Natural killer cell treated with Interleukin-12 subunit alpha and Interleukin-12 subunit beta and Interleukin-15 and Interleukin-18, amount 100 ng/mL, for 72 hours (primary cell): ENCODE results near the gene HSFX4. TPM values are rescaled to one million over a fixed set of nuclear protein-coding genes. Genes with fewer than 3 reads are reported as not detected.
A peak's percentile ranks its signal among the peaks of the same experiment; 100 is the strongest.
"Not testable (repeated sequence)": the region's sequence is repeated elsewhere in the genome, so short reads cannot be mapped to it uniquely, and the experiment has no call there.

ENCODE experiments used
- ATAC-seq, 2 donors: fragments of 150-1000 bp; cut with Tn5 transposase in 1 of 2; sonication (Bioruptor Pico), chemical (Tn5 transposase) in 1 of 2; 2 replicates each; pipeline ENCODE4 v1.10.0; 2021
- DNase-seq: peaks from one replicate; pipeline ENCODE4 v3.0.0; 2022; ENCODE audit warnings: low spot score
- H3K27ac Mint-ChIP-seq, 2 donors: 1 replicate in 1 of 2; 2 replicates in 1 of 2; pipeline ENCODE4 v1.8.0; 2022; ENCODE audit warnings: mixed read lengths in 2 of 2, mild to moderate bottlenecking in 1 of 2, moderate library complexity in 1 of 2
- H3K27me3 Mint-ChIP-seq, 2 donors: 1 replicate in 1 of 2; 2 replicates in 1 of 2; pipeline ENCODE4 v1.8.0; 2022; ENCODE audit warnings: mixed read lengths in 2 of 2
- H3K36me3 Mint-ChIP-seq: one replicate; pipeline ENCODE4 v1.8.0; 2022; ENCODE audit warnings: mixed read lengths
- H3K4me1 Mint-ChIP-seq, 2 donors: 1 replicate in 1 of 2; 2 replicates in 1 of 2; pipeline ENCODE4 v1.8.0; 2022; ENCODE audit warnings: low read depth in 2 of 2, mixed read lengths in 2 of 2, mild to moderate bottlenecking in 1 of 2
- H3K4me3 Mint-ChIP-seq: one replicate; pipeline ENCODE4 v1.8.0; 2022; ENCODE audit warnings: mixed read lengths
- H3K9me3 Mint-ChIP-seq: 2 replicates; pipeline ENCODE4 v1.8.0; 2022; ENCODE audit warnings: mixed read lengths
- total RNA-seq, 2 donors: library from RNA; stranded (reverse); gene quantifications; one replicate each; pipeline ENCODE4 v1.2.3, GENCODE V29; 2022

Gene HSFX4
- total RNA-seq, 2 donors from 2014 or later: not detected

GRCh38 chrX:149927245-149927963, 2.0 kb upstream of the HSFX4 start:
- not testable (repeated sequence) for DNase-seq, H3K36me3 Mint-ChIP-seq, H3K27ac Mint-ChIP-seq, H3K9me3 Mint-ChIP-seq, H3K4me1 Mint-ChIP-seq, H3K4me3 Mint-ChIP-seq, H3K27me3 Mint-ChIP-seq
- peak; percentile 26 to 43 for ATAC-seq

- not testable (repeated sequence) for H3K36me3 Mint-ChIP-seq, H3K27ac Mint-ChIP-seq, ATAC-seq, H3K4me3 Mint-ChIP-seq, H3K4me1 Mint-ChIP-seq, H3K27me3 Mint-ChIP-seq, H3K9me3 Mint-ChIP-seq, DNase-seq
These were observed 1.5 kb upstream of the HSFX4 start for GRCh38 chrX:149927964-149928258.

DNA sequence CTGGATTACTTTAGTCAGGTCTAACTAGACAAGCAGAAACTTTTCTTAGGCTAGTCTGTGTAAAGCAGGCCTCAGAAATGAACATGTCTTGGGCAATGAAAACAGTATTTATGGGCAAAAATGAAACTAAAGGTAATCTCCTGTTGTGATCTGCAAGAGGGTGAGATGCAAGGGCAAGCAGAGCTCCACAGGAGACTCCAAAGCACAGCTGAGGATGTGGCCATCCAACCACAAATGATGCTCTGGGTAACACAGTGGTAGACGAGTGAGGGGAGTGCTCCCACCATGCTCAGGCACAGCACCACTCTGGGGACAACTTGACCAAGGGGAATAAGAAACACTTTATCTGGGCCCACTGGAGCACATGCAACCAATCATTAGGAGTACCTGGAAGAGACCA, 738 bp upstream of the HSFX4 start:
- not testable (repeated sequence) for H3K4me3 Mint-ChIP-seq, H3K36me3 Mint-ChIP-seq, H3K27me3 Mint-ChIP-seq, H3K27ac Mint-ChIP-seq, H3K4me1 Mint-ChIP-seq, H3K9me3 Mint-ChIP-seq, DNase-seq
- peak; percentile 48 to 79 for ATAC-seq

- not testable (repeated sequence) for H3K27ac Mint-ChIP-seq, H3K27me3 Mint-ChIP-seq, H3K4me3 Mint-ChIP-seq, DNase-seq, H3K4me1 Mint-ChIP-seq, H3K9me3 Mint-ChIP-seq, ATAC-seq, H3K36me3 Mint-ChIP-seq
These were observed 2.0 kb downstream of the HSFX4 start for GRCh38 chrX:149931355-149931754.

- not testable (repeated sequence) for DNase-seq, H3K9me3 Mint-ChIP-seq, H3K27ac Mint-ChIP-seq, ATAC-seq, H3K4me1 Mint-ChIP-seq, H3K27me3 Mint-ChIP-seq, H3K4me3 Mint-ChIP-seq, H3K36me3 Mint-ChIP-seq
These were observed 2.8 kb downstream of the HSFX4 start for GRCh38 chrX:149932150-149932549.

DNA sequence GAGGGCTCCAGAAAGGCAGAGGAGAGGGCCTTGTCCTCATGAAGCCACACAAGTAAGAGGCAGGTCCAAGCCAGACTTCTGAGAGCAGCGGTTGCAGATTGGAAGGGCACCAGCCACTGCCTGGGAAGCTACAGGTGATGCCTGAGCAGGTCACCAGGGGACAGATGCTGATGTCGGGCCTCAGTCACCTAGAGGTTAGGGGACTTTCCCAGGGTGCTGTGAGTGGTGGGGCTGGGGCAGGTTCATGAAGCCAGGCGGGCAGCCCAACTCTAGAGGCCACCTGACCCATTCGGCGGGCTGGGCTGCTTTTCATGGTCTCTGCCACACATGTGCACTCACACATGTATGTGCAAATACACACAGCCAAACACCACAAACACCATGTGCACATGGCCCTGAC, 3.6 kb downstream of the HSFX4 start:
- H3K36me3 Mint-ChIP-seq, H3K27me3 Mint-ChIP-seq, DNase-seq, H3K9me3 Mint-ChIP-seq, H3K27ac Mint-ChIP-seq, H3K4me3 Mint-ChIP-seq, H3K4me1 Mint-ChIP-seq, ATAC-seq: not testable (repeated sequence)

DNA sequence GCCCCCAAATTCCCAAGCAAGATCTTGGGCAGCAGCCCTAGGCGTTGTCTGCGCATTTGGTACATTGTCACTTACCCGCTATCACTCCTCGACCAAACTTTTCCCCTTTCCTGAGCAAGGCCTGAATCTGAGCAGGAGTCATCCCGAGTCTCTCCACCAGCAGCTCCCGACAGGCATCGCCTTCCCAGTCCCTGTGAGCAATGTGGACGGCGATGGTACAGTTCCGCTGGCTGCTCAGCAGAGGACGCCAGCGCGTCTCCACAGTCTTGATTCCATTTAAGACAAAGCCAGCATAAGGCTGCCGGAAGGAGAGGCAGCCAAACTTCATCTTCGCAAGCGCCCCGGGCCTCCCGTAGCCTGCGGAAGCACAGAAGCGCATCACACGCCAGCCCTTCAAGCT, 4.2 kb downstream of the HSFX4 start:
- not testable (repeated sequence) for H3K4me3 Mint-ChIP-seq, ATAC-seq, H3K27ac Mint-ChIP-seq, H3K4me1 Mint-ChIP-seq, H3K27me3 Mint-ChIP-seq, H3K9me3 Mint-ChIP-seq, DNase-seq, H3K36me3 Mint-ChIP-seq

DNA sequence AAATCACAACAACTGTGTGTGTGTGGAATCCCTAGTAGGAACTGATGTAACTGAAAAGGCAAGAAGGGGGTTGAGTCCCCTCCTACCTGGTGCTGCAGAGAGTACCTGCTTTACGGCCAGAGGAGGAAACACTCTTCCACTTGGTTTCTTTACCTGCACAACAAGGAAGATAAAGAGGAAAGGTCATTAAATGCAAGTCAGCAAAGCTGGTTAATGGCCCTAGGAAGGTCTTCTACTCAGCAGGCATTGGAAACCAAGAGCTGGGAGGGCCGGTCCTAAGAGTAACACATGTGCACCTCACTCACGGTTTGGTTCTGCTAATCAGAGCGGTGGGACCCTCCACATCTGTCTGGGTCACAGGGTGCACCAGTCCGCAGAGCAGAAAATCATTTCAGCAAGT, 8.0 kb downstream of the HSFX4 start:
- ATAC-seq, H3K4me1 Mint-ChIP-seq, H3K36me3 Mint-ChIP-seq, H3K9me3 Mint-ChIP-seq, DNase-seq, H3K27me3 Mint-ChIP-seq: not testable (repeated sequence)
- peak overlapping the region; percentile 82 to 88 for H3K27ac Mint-ChIP-seq
- peak overlapping the region; percentile 92 for H3K4me3 Mint-ChIP-seq

DNA sequence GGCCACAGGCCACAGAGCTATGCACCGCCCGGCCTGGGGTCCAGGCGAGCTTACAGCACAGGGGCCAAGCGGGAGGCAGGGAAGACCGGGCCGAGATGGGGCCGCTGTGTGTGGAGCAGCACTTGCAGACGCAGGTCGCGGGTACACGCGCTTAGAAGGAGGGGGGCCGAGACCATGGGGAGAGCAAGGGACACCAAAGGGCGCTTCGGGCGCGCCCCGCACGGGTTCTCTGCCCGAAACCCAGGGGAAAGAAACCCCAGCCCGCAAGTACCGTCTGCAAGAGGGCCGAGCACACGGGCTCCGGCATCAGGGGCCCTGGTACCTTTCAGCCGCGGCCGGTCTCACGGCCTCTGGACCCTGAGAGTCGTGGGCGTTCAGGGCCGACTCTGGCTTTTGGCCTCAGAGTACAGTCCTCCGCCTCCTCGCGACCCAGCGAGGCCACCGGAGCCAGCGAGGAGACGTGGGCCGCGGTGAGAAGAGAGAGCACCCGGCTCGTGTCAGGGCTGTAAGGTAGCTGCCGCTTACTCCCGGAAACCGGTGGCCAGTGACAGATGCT, 8.6 kb downstream of the HSFX4 start:
- H3K27ac Mint-ChIP-seq: peak overlapping the region; percentile 82 to 88
- peak overlapping the region; percentile 92 for H3K4me3 Mint-ChIP-seq
- H3K27me3 Mint-ChIP-seq: no peaks in the 10 kb centered on the region
- no peaks in the 10 kb centered on the region for H3K9me3 Mint-ChIP-seq
- peaks cover 0 to 4% of the 10 kb centered on the region in 2 donors for H3K4me1 Mint-ChIP-seq
- H3K36me3 Mint-ChIP-seq: no peaks in the 10 kb centered on the region
- no peak for DNase-seq
- no peak for ATAC-seq

DNA sequence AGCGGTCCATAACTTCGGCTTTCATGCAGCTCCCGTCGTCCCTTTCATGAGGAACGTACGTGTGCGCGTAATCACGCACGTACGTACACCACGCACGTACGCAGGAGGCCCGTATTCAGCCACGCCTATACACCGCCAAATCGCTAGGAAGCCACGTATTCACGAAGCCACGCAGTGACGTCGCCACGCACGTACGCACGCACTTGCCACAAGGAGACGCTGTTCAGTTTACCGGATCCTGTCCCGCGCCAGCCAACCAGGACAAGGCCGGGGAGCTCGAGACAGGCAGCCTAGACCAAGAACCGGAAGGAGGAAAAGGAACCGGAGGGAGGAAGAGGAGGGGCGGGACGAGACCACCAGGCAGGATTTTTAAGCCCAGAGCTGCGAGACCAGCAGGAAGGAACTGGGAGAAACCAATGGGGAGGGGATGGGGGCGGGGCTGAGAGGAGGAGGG, 9.1 kb downstream of the HSFX4 start, which contains the start of gene EOLA2:
Gene EOLA2, minus strand, starts transcription at position 65 of the 454 bp plus-strand sequence. CDS start 4,617 bp downstream, outside the sequence.
- ATAC-seq: peak; percentile 80 to 81
- H3K4me1 Mint-ChIP-seq: peaks cover 0 to 4% of the 10 kb centered on the region in 2 donors
- peak within 1 kb of the TSS; percentile 92 for H3K4me3 Mint-ChIP-seq
- DNase-seq: peak; percentile 94
- H3K9me3 Mint-ChIP-seq: no peaks in the 10 kb centered on the region
- no peaks in the 10 kb centered on the region for H3K27me3 Mint-ChIP-seq
- H3K36me3 Mint-ChIP-seq: no peaks in the 10 kb centered on the region
- H3K27ac Mint-ChIP-seq: peak within 1 kb of the TSS; percentile 82 to 88

- H3K4me1 Mint-ChIP-seq: peaks cover 0 to 4% of the 10 kb centered on the region in 2 donors
- peak overlapping the region; percentile 82 to 88 for H3K27ac Mint-ChIP-seq
- H3K36me3 Mint-ChIP-seq: no peaks in the 10 kb centered on the region
These were observed 9.7 kb downstream of the HSFX4 start for GRCh38 chrX:149938881-149939654.

DNA sequence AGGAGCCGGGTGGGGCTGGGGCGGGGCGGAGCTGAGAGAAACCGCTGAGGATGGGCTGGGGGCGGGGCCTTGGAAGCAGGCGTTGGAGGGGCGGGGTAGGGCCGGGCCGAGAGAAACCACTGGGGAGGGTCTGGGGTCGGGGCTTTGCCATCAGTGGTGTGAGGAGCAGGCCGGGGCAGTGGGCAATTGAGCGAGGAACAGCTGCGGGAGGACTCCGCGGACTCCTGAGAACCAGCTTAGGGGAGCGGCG, 10.2 kb downstream of the HSFX4 start:
- H3K27me3 Mint-ChIP-seq: no peaks in the 10 kb centered on the region
- H3K36me3 Mint-ChIP-seq: no peaks in the 10 kb centered on the region
- no peaks in the 10 kb centered on the region for H3K9me3 Mint-ChIP-seq
- no peak for DNase-seq
- H3K4me3 Mint-ChIP-seq: peak overlapping the region; percentile 92
- peaks cover 0 to 4% of the 10 kb centered on the region in 2 donors for H3K4me1 Mint-ChIP-seq
- H3K27ac Mint-ChIP-seq: peak overlapping the region; percentile 87 to 89
- ATAC-seq: peak; percentile 52 to 64

More at GRCh38 chrX:149938881-149939654, 9.7 kb downstream of the HSFX4 start:
- DNase-seq (peak; percentile 92), ATAC-seq (peak; percentile 39 to 46)
- H3K27me3 Mint-ChIP-seq: no peaks in the 10 kb centered on the region
- peak overlapping the region; percentile 92 for H3K4me3 Mint-ChIP-seq
- H3K9me3 Mint-ChIP-seq: no peaks in the 10 kb centered on the region

DNA sequence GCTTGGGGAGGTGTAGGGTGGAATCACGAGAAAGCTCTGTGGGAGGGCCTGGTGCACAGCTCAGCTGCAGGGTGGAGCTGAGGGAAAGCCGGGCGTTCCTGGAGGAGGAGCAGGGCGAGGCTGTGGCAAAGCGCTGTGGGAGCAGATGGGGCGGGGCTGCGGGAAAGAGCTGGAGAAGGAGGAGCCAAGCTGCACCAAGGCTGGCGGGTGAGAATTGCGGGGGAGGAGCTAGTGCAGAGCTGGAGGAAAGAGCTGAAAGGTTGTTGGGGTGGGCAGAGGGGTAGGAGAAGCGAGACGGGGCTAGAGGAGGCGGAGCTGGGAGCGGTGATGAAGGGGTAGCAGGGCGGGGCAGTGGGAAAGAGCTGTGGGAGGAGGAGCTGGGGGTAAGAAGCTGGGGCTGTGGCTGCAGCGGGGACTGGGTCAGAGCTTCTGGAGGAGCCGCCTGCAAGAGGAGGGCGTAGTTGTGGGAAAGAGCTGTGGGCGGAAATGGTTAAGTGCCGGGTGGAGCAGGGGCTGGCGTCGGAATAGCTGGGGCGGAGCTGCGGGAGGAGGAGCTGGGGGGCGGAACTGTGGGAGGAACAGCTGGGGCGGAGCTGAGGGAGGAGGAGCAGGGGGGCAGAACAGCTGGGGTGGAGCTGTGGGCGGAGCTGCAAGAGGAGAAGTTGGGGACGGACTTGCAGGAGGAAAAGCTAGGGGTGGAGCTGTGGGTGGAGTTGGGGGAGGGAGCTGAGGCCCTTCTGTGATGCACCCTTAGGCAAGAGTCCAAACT, 10.7 kb downstream of the HSFX4 start:
- ATAC-seq: peak; percentile 72 to 78
- DNase-seq: peak; percentile 93
- Mint-ChIP-seq H3K9me3 (no peaks in the 10 kb centered on the region), H3K27me3 (no peaks in the 10 kb centered on the region), H3K36me3 (no peaks in the 10 kb centered on the region), H3K4me1 (peaks cover 0 to 4% of the 10 kb centered on the region in 2 donors), H3K4me3 (peak overlapping the region; percentile 92), H3K27ac (peak overlapping the region; percentile 87 to 89)

DNA sequence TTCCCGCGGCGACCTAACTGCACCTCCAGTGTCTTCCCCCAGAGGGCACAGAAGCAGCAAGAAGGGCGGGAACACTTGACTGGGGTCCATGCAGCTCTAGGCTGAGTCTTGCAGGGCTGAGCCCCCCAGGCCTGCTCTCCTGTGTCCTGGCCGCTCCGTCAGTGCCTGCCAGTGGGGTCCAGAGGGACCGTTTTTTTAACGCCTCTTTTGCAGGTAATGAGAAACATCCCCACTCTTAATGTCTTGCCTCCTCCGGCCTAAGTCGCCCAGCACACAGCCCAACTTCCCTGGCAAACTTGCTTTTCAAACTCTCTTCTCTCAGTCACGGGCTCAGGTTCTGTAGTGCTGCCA, 11.3 kb downstream of the HSFX4 start:
- H3K27me3 Mint-ChIP-seq, H3K9me3 Mint-ChIP-seq, DNase-seq, ATAC-seq, H3K4me1 Mint-ChIP-seq, H3K36me3 Mint-ChIP-seq: not testable (repeated sequence)
- Mint-ChIP-seq H3K27ac (peak overlapping the region; percentile 87 to 89), H3K4me3 (peak overlapping the region; percentile 92)
